Rectal smooth muscle tissue (tissue), 1 donor: ENCODE results near the gene SPNS2.

Source experiments
- H3K27ac ChIP-seq: one replicate; pipeline ENCODE4 v1.7.0; 2013; ENCODE audit warnings: low read depth, low read length, inconsistent platforms
- H3K27me3 ChIP-seq: one replicate; pipeline ENCODE4 v1.7.0; 2013; ENCODE audit warnings: low read length; ENCODE audit not compliant: control insufficient read depth, insufficient read depth
- H3K36me3 ChIP-seq: one replicate; pipeline ENCODE4 v1.7.0; 2013; ENCODE audit warnings: low read length; ENCODE audit not compliant: control insufficient read depth, insufficient read depth
- H3K4me1 ChIP-seq: one replicate; pipeline ENCODE4 v1.7.0; 2013; ENCODE audit warnings: low read length; ENCODE audit not compliant: control insufficient read depth, insufficient read depth
- H3K4me3 ChIP-seq: one replicate; pipeline ENCODE4 v1.7.0; 2013; ENCODE audit warnings: low read length
- H3K9ac ChIP-seq: one replicate; pipeline ENCODE4 v1.7.0; 2013; ENCODE audit warnings: low read length

The SPNS2 gene

GRCh38 chr17:4511199-4511932 lies 12.7 kb downstream of the SPNS2 start:
- H3K4me3 ChIP-seq: no peak overlapping the region
- no peak overlapping the region for H3K27ac ChIP-seq
- H3K27me3 ChIP-seq: no peaks in the 10 kb centered on the region
- H3K4me1 ChIP-seq: no peaks in the 10 kb centered on the region
- H3K9ac ChIP-seq: no peak overlapping the region
- H3K36me3 ChIP-seq: no peaks in the 10 kb centered on the region

- H3K36me3 ChIP-seq: no peaks in the 10 kb centered on the region
- no peaks in the 10 kb centered on the region for H3K27me3 ChIP-seq
- no peak overlapping the region for H3K9ac ChIP-seq
- no peak overlapping the region for H3K4me3 ChIP-seq
- no peaks in the 10 kb centered on the region for H3K4me1 ChIP-seq
- no peak overlapping the region for H3K27ac ChIP-seq
These were observed 13.8 kb downstream of the SPNS2 start for GRCh38 chr17:4512156-4513112.

- Histone ChIP-seq H3K27ac (no peak overlapping the region), H3K27me3 (no peaks in the 10 kb centered on the region), H3K36me3 (no peaks in the 10 kb centered on the region), H3K4me1 (no peaks in the 10 kb centered on the region), H3K4me3 (no peak overlapping the region), H3K9ac (no peak overlapping the region)
These were observed 14.7 kb downstream of the SPNS2 start for GRCh38 chr17:4513113-4514032.

GRCh38 chr17:4514206-4514605 lies 15.5 kb downstream of the SPNS2 start:
- Histone ChIP-seq H3K9ac (no peak overlapping the region), H3K27me3 (no peaks in the 10 kb centered on the region)

GRCh38 chr17:4514779-4515178 lies 16.1 kb downstream of the SPNS2 start:
- H3K27ac ChIP-seq: no peak overlapping the region
- H3K9ac ChIP-seq: no peak overlapping the region
- no peaks in the 10 kb centered on the region for H3K36me3 ChIP-seq
- no peaks in the 10 kb centered on the region for H3K4me1 ChIP-seq
- no peaks in the 10 kb centered on the region for H3K27me3 ChIP-seq
- no peak overlapping the region for H3K4me3 ChIP-seq

More at GRCh38 chr17:4514206-4514605, 15.5 kb downstream of the SPNS2 start:
- no peak overlapping the region for H3K4me3 ChIP-seq
- H3K4me1 ChIP-seq: no peaks in the 10 kb centered on the region
- H3K36me3 ChIP-seq: no peaks in the 10 kb centered on the region
- H3K27ac ChIP-seq: no peak overlapping the region

- Histone ChIP-seq H3K27ac (no peak overlapping the region), H3K27me3 (no peaks in the 10 kb centered on the region), H3K4me1 (no peaks in the 10 kb centered on the region), H3K36me3 (no peaks in the 10 kb centered on the region), H3K4me3 (no peak overlapping the region), H3K9ac (no peak overlapping the region)
These were observed 16.8 kb downstream of the SPNS2 start for GRCh38 chr17:4515501-4515900.

- Histone ChIP-seq H3K4me3 (no peak overlapping the region), H3K27me3 (no peaks in the 10 kb centered on the region), H3K27ac (no peak overlapping the region), H3K36me3 (no peaks in the 10 kb centered on the region), H3K4me1 (no peaks in the 10 kb centered on the region), H3K9ac (no peak overlapping the region)
These were observed 18.1 kb downstream of the SPNS2 start for GRCh38 chr17:4516735-4517134.

- H3K4me3 ChIP-seq: no peak overlapping the region
- no peak overlapping the region for H3K9ac ChIP-seq
- no peaks in the 10 kb centered on the region for H3K4me1 ChIP-seq
- no peaks in the 10 kb centered on the region for H3K27me3 ChIP-seq
- H3K36me3 ChIP-seq: no peaks in the 10 kb centered on the region
- H3K27ac ChIP-seq: no peak overlapping the region
These were observed 20.2 kb downstream of the SPNS2 start for GRCh38 chr17:4518901-4519300.

- H3K36me3 ChIP-seq: no peaks in the 10 kb centered on the region
- H3K4me1 ChIP-seq: no peaks in the 10 kb centered on the region
- no peak overlapping the region for H3K9ac ChIP-seq
- no peak overlapping the region for H3K27ac ChIP-seq
- no peak overlapping the region for H3K4me3 ChIP-seq
- H3K27me3 ChIP-seq: no peaks in the 10 kb centered on the region
These were observed 20.7 kb downstream of the SPNS2 start for GRCh38 chr17:4519361-4519788.

- Histone ChIP-seq H3K4me3 (no peak overlapping the region), H3K4me1 (no peaks in the 10 kb centered on the region), H3K9ac (no peak overlapping the region), H3K27me3 (no peaks in the 10 kb centered on the region), H3K36me3 (no peaks in the 10 kb centered on the region), H3K27ac (no peak overlapping the region)
These were observed 21.6 kb downstream of the SPNS2 start for GRCh38 chr17:4520060-4520893.

GRCh38 chr17:4520894-4521600 lies 22.4 kb downstream of the SPNS2 start:
- H3K36me3 ChIP-seq: no peaks in the 10 kb centered on the region
- no peaks in the 10 kb centered on the region for H3K27me3 ChIP-seq
- H3K4me1 ChIP-seq: no peaks in the 10 kb centered on the region
- no peak overlapping the region for H3K9ac ChIP-seq
- H3K27ac ChIP-seq: no peak overlapping the region
- no peak overlapping the region for H3K4me3 ChIP-seq
